H1 (cell line): ENCODE data around the gene CCDC154. TPM values are rescaled to one million over a fixed set of nuclear protein-coding genes. Genes with fewer than 3 reads are reported as not detected.

Experiments used
- CTCF ChIA-PET: fragments of 300-600 bp; sonication (Branson Sonifier 250); formaldehyde crosslinking; loops from one replicate; lab custom pipeline; 2021; ENCODE audit not compliant: partially characterized antibody; lab: Charles Lee
- POLR2A ChIA-PET: fragments of 300-600 bp; sonication (Branson Sonifier 250); formaldehyde crosslinking; loops from one replicate; lab custom pipeline; 2021; ENCODE audit warnings: inconsistent platforms; ENCODE audit not compliant: partially characterized antibody; lab: Charles Lee
- DNase-seq, 2 experiments: peaks; one replicate each; pipeline versions ENCODE4 v3.0.0 to v3.0.0-alpha.2; 2010 to 2022; ENCODE audit warnings: low spot score in 2 of 2, low read depth in 1 of 2, mixed read lengths in 1 of 2
- FAIRE-seq: peaks from 2 replicates; lab custom pipeline; 2011; peaks lifted over from hg19 to GRCh38; lab: Jason Lieb, UNC
- H2AFZ ChIP-seq: 2 replicates; pipeline ENCODE4 v1.8.1; 2012; ENCODE audit warnings: low read length, inconsistent platforms
- H2AK5ac ChIP-seq: 2 replicates; pipeline ENCODE4 v1.6.1; 2013; ENCODE audit warnings: low read depth, low read length
- H2BK120ac ChIP-seq: replicated peaks from 2 replicates; pipeline ENCODE3; 2013; ENCODE audit warnings: low read depth, low read length, inconsistent platforms
- H2BK12ac ChIP-seq: 2 replicates; pipeline ENCODE4 v1.6.1; 2013; ENCODE audit warnings: low read depth, low read length
- H2BK15ac ChIP-seq: 2 replicates; pipeline ENCODE4 v1.6.1; 2013; ENCODE audit warnings: low read length
- H2BK20ac ChIP-seq: 2 replicates; pipeline ENCODE4 v1.6.1; 2013; ENCODE audit warnings: low read length
- H2BK5ac ChIP-seq: 2 replicates; pipeline ENCODE4 v1.6.1; 2013; ENCODE audit warnings: low read depth, low read length
- H3K14ac ChIP-seq: 2 replicates; pipeline ENCODE4 v1.6.1; 2013; ENCODE audit warnings: inconsistent platforms; ENCODE audit not compliant: insufficient read length
- H3K18ac ChIP-seq: 2 replicates; pipeline ENCODE4 v1.6.1; 2013; ENCODE audit warnings: low read length; ENCODE audit errors: extremely low read depth
- H3K23ac ChIP-seq: 2 replicates; pipeline ENCODE4 v1.6.1; 2013; ENCODE audit warnings: inconsistent platforms; ENCODE audit not compliant: insufficient read length
- H3K23me2 ChIP-seq: 2 replicates; pipeline ENCODE4 v1.6.1; 2013; ENCODE audit warnings: low read depth, low read length
- H3K27ac ChIP-seq: 2 replicates; pipeline ENCODE4 v1.6.1; 2011; ENCODE audit warnings: low read depth, low read length, inconsistent platforms
- H3K27me3 ChIP-seq, 4 experiments: replicated peaks in 1 of 4; 1 replicate in 1 of 4; 2 replicates in 3 of 4; pipeline versions ENCODE4 v1.6.1 to v1.8.1; 2011 to 2013; ENCODE audit warnings: low read length in 3 of 4, mild to moderate bottlenecking in 3 of 4, inconsistent platforms in 2 of 4, mixed read lengths in 2 of 4, moderate library complexity in 1 of 4; ENCODE audit not compliant: control insufficient read depth in 3 of 4, insufficient read depth in 3 of 4; ENCODE audit errors: extremely low read depth in 1 of 4
- H3K36me3 ChIP-seq, 4 experiments: 2 replicates each; pipeline versions ENCODE4 v1.6.1 to v1.8.1; 2011 to 2013; ENCODE audit warnings: mild to moderate bottlenecking in 4 of 4, low read length in 3 of 4, moderate library complexity in 2 of 4, control low read depth in 1 of 4, inconsistent platforms in 1 of 4; ENCODE audit not compliant: insufficient read depth in 4 of 4, control insufficient read depth in 2 of 4
- H3K4ac ChIP-seq: replicated peaks from 2 replicates; pipeline ENCODE3; 2013; ENCODE audit warnings: low read length, low read depth, mixed read lengths, inconsistent platforms; ENCODE audit not compliant: insufficient read length
- H3K4me1 ChIP-seq, 4 experiments: replicated peaks in 1 of 4; 1 replicate in 1 of 4; 2 replicates in 3 of 4; pipeline versions ENCODE4 v1.6.1 to v1.8.1; 2011 to 2013; ENCODE audit warnings: low read length in 3 of 4, inconsistent platforms in 2 of 4, mixed read lengths in 1 of 4; ENCODE audit not compliant: insufficient read depth in 4 of 4, control insufficient read depth in 3 of 4
- H3K4me2 ChIP-seq, 2 experiments: 2 replicates each; pipeline versions ENCODE4 v1.6.1 to v1.8.1; 2011 to 2013; ENCODE audit warnings: low read depth in 2 of 2, low read length in 2 of 2, control low read depth in 1 of 2, inconsistent platforms in 1 of 2, mild to moderate bottlenecking in 1 of 2; ENCODE audit not compliant: insufficient read depth in 1 of 2
- H3K4me3 ChIP-seq, 4 experiments: fragments of 200-600, 300-600 bp in 1 of 4; sonication (generic), shearing (Covaris generic), sonication (Bioruptor Twin) in 1 of 4; 2 replicates each; pipeline versions ENCODE4 v1.5.1 to v1.8.1; 2011 to 2016; ENCODE audit warnings: low read length in 4 of 4, low read depth in 3 of 4, control low read depth in 2 of 4, inconsistent platforms in 2 of 4, mild to moderate bottlenecking in 2 of 4, mixed read lengths in 1 of 4, moderate library complexity in 1 of 4; ENCODE audit not compliant: insufficient read depth in 2 of 4; ENCODE audit errors: extremely low read depth in 1 of 4
- H3K56ac ChIP-seq: replicated peaks from 2 replicates; pipeline ENCODE3; 2013; ENCODE audit warnings: low read depth, mild to moderate bottlenecking, mixed read lengths, low read length, inconsistent platforms; ENCODE audit not compliant: insufficient read length
- H3K79me1 ChIP-seq: 2 replicates; pipeline ENCODE4 v1.6.1; 2013; ENCODE audit warnings: low read depth, low read length, control low read depth
- H3K79me2 ChIP-seq, 2 experiments: 2 replicates each; pipeline versions ENCODE4 v1.6.1 to v1.8.1; 2012 to 2013; ENCODE audit warnings: low read length in 2 of 2, mild to moderate bottlenecking in 2 of 2, inconsistent platforms in 1 of 2; ENCODE audit not compliant: insufficient read depth in 2 of 2, control insufficient read depth in 1 of 2
- H3K9ac ChIP-seq, 4 experiments: replicated peaks in 1 of 4; 1 replicate in 1 of 4; 2 replicates in 3 of 4; pipeline versions ENCODE4 v1.6.1 to v1.8.1; 2011 to 2013; ENCODE audit warnings: low read depth in 3 of 4, low read length in 3 of 4, control low read depth in 2 of 4, mild to moderate bottlenecking in 2 of 4, moderate library complexity in 2 of 4, inconsistent platforms in 1 of 4; ENCODE audit errors: extremely low read depth in 1 of 4
- H3K9me3 ChIP-seq, 2 experiments: 2 replicates each; pipeline versions ENCODE4 v1.6.1 to v1.8.1; 2012 to 2013; ENCODE audit warnings: mild to moderate bottlenecking in 2 of 2, moderate library complexity in 2 of 2, control low read depth in 1 of 2, inconsistent platforms in 1 of 2, low read depth in 1 of 2, low read length in 1 of 2, mixed read lengths in 1 of 2; ENCODE audit not compliant: insufficient read depth in 2 of 2
- H4K20me1 ChIP-seq, 2 experiments: replicated peaks in 1 of 2; 2 replicates each; pipeline versions ENCODE3 to v1.8.1; 2011 to 2013; ENCODE audit warnings: inconsistent platforms in 2 of 2, low read length in 2 of 2, mild to moderate bottlenecking in 1 of 2; ENCODE audit not compliant: insufficient read depth in 2 of 2, control insufficient read depth in 1 of 2
- H4K5ac ChIP-seq: 2 replicates; pipeline ENCODE4 v1.6.1; 2013; ENCODE audit warnings: low read length, low read depth, mixed read lengths, inconsistent platforms; ENCODE audit not compliant: insufficient read length
- H4K8ac ChIP-seq: 2 replicates; pipeline ENCODE4 v1.8.0; 2013; ENCODE audit warnings: mild to moderate bottlenecking, moderate library complexity, low read length, inconsistent platforms; ENCODE audit not compliant: insufficient read depth; ENCODE audit errors: extremely low read depth
- H4K91ac ChIP-seq: replicated peaks from 2 replicates; pipeline ENCODE3; 2013; ENCODE audit warnings: low read length, mixed read lengths, inconsistent platforms; ENCODE audit not compliant: insufficient read length
- CTCF ChIP-seq, 3 experiments: IDR thresholded peaks; 1 replicate in 2 of 3; 2 replicates in 1 of 3; pipeline versions ENCODE4 v1.5.1 to v1.6.1; 2011; ENCODE audit warnings: low read length in 3 of 3, mild to moderate bottlenecking in 3 of 3, inconsistent platforms in 2 of 3, low read depth in 1 of 3, moderate library complexity in 1 of 3; ENCODE audit not compliant: insufficient read depth in 1 of 3; ENCODE audit errors: control extremely low read depth in 1 of 3
- EGR1 ChIP-seq: IDR thresholded peaks from 2 replicates; pipeline ENCODE4 v1.6.1; 2011; ENCODE audit warnings: low read depth, low read length, borderline replicate concordance
- PHF8 ChIP-seq: fragments of 200-600 bp; sonication (generic); conservative IDR thresholded peaks from 2 replicates; pipeline ENCODE4 v1.7.1; 2012; ENCODE audit warnings: low read depth, mild to moderate bottlenecking, inconsistent platforms, low read length, moderate library complexity
- POLR2AphosphoS5 ChIP-seq: IDR thresholded peaks from 2 replicates; pipeline ENCODE4 v1.6.1; 2011; ENCODE audit warnings: low read depth, low read length
- SIN3A ChIP-seq, 2 experiments: IDR thresholded peaks in 1 of 2; conservative IDR thresholded peaks in 1 of 2; 2 replicates each; pipeline ENCODE4 v1.6.1; 2011 to 2012; ENCODE audit warnings: low read length in 2 of 2, improper control_type of control experiment in 1 of 2, low read depth in 1 of 2, mild to moderate bottlenecking in 1 of 2
- SIRT6 ChIP-seq: IDR thresholded peaks from one replicate; pipeline ENCODE4 v1.7.1; 2012; ENCODE audit warnings: low read length, inconsistent platforms
- SRF ChIP-seq: IDR thresholded peaks from 2 replicates; pipeline ENCODE4 v1.6.1; 2011; ENCODE audit warnings: mild to moderate bottlenecking, low read depth, low read length, moderate library complexity
- TAF7 ChIP-seq: optimal IDR thresholded peaks from 2 replicates; pipeline ENCODE3; 2011; ENCODE audit warnings: low read depth, mild to moderate bottlenecking, inconsistent platforms, low read length, moderate library complexity, borderline replicate concordance
- ZNF274 ChIP-seq: IDR thresholded peaks from 2 replicates; pipeline ENCODE4 v1.7.0; 2012; ENCODE audit warnings: low read length, borderline replicate concordance; ENCODE audit errors: extremely low read depth
- WGBS, 2 experiments: shearing (Covaris generic) in 1 of 2; methylation state at CpG; one replicate each; pipeline versions ENCODE4 v1.1.6 to v1.1.7; 2013 to 2015; ENCODE audit warnings: low lambda C conversion rate in 2 of 2, mixed read lengths in 2 of 2, inconsistent platforms in 1 of 2, low coverage in 1 of 2, missing lambda C conversion rate in 1 of 2; ENCODE audit not compliant: insufficient replicate concordance in 2 of 2, insufficient coverage in 1 of 2, insufficient read length in 1 of 2; ENCODE audit errors: extremely low coverage in 1 of 2, missing lambda C conversion rate in 1 of 2; 5-methylcytosine and 5-hydroxymethylcytosine counted together
- polyA plus RNA-seq, 7 experiments: library from polyadenylated mRNA; depleted of rRNA in 3 of 7; stranded (reverse) in 5 of 7; unstranded in 2 of 7; fragments of >200 nt in 5 of 7; fragments of 200-250 nt in 2 of 7; gene quantifications; 1 replicate in 5 of 7; 2 replicates in 1 of 7; 4 replicates in 1 of 7; pipeline versions ENCODE4 v1.2.1 to v1.2.3, GENCODE V29; 2011 to 2013; ENCODE audit warnings: missing spikeins in 2 of 7, mixed read lengths in 2 of 7
- total RNA-seq: library from RNA; stranded (reverse); fragmentation: NEBNext Ultra II Directional; extraction: Animal tissue kit (Norgen Biotek cat#: 25700); gene quantifications from 2 replicates; pipeline ENCODE4 v1.2.1, GENCODE V29; 2021

Gene CCDC154
- total and polyA plus RNA-seq, 2 of the 8 experiments (the other 6 are each of a cell fraction or from before 2014, with no cell fraction given): 0.15 to 0.88 TPM

- Histone ChIP-seq H4K20me1 (no peaks in the 10 kb centered on the region), H3K23ac (no peak overlapping the region), H2BK120ac (no peak overlapping the region), H2AK5ac (no peak overlapping the region), H3K9ac (no peak overlapping the region), H3K79me2 (no peaks in the 10 kb centered on the region), H3K4ac (no peak overlapping the region), H3K18ac (no peak overlapping the region), H2AFZ (no peak overlapping the region), H3K27ac (no peak overlapping the region), H2BK15ac (no peak overlapping the region), H3K4me3 (no peak overlapping the region), H4K5ac (no peak overlapping the region), H2BK5ac (no peak overlapping the region), H2BK12ac (no peak overlapping the region), H3K79me1 (no peaks in the 10 kb centered on the region), H3K9me3 (no peaks in the 10 kb centered on the region; a peak in 1 of 4 replicates), H3K4me2 (no peak overlapping the region), H2BK20ac (no peak overlapping the region), H3K36me3 (no peaks in the 10 kb centered on the region), H4K91ac (no peak overlapping the region), H3K27me3 (peaks cover 0 to 5% (median 0%) of the 10 kb centered on the region in 4 experiments; a peak in 1 of 7 replicates), H3K23me2 (no peaks in the 10 kb centered on the region), H3K56ac (no peak overlapping the region), H4K8ac (peak overlapping the region; percentile 92; the same call in 1 of the 2 replicates), H3K14ac (no peak overlapping the region), H3K4me1 (no peaks in the 10 kb centered on the region)
- DNase-seq (peak in 1 of 2 experiments; percentile 41), FAIRE-seq (no peak)
- 93% methylated on average over 28 of the region's 39 CpGs; no CpG with 5 or more reads in 1 of the 2 experiments for WGBS, 2 experiments
- ChIA-PET CTCF (interaction anchor here (0.9 to 1.2 kb wide), 3 partner anchors 24 to 106 kb away, joined by 3 to 5 read pairs (median 3); no protein-coding TSS in a partner anchor), POLR2A (interaction anchor here (0.6 to 2.0 kb wide), 5 partner anchors 10 to 295 kb away, joined by 3 to 8 read pairs (median 4); partner anchors contain the start of genes NUBP2, SPSB3 and UQCC4)
- TF ChIP-seq TAF7 (no peak), POLR2AphosphoS5 (no peak), CTCF (IDR thresholded peaks at IDR 0.05; ENCODE audit: control extremely low read depth in 1 of 3, insufficient read depth in 1 of 3, low read depth in 1 of 3, low read length in 3 of 3) (no peak), SIRT6 (no peak), SIN3A (conservative IDR thresholded peaks at IDR 0.05 in 1 of 2, IDR thresholded peaks at IDR 0.05 in 1 of 2; ENCODE audit: low read depth in 1 of 2, low read length in 2 of 2) (no peak), SRF (no peak), ZNF274 (no peak), EGR1 (no peak), PHF8 (no peak)
These were observed 43.2 kb upstream of the CCDC154 start for GRCh38 chr16:1487395-1488053.
